T-helper 17 cell (primary cell): ENCODE results near the gene PDCD7. TPM values are rescaled to one million over a fixed set of nuclear protein-coding genes. Genes with fewer than 3 reads are reported as not detected.
"Not testable (repeated sequence)": the region's sequence is repeated elsewhere in the genome, so short reads cannot be mapped to it uniquely, and the experiment has no call there.

ENCODE experiments used
- ATAC-seq: fragments of 150-1000 bp; cut with Tn5 transposase; 2 replicates; pipeline ENCODE4 v1.10.0; 2021; ENCODE audit warnings: mild to moderate bottlenecking, moderate library complexity
- DNase-seq, 3 donors: peaks; one replicate each; pipeline versions ENCODE4 v3.0.0 to v3.0.0-alpha.2; 2020 to 2021
- H3K9me3 ChIP-seq: one replicate; pipeline ENCODE4 v1.7.0; 2013; ENCODE audit warnings: low read length, mild to moderate bottlenecking; ENCODE audit not compliant: control insufficient read depth, poor library complexity, severe bottlenecking
- H3K27ac Mint-ChIP-seq: one replicate; pipeline ENCODE4 v1.8.0; 2022; ENCODE audit warnings: mild to moderate bottlenecking, moderate library complexity, mixed read lengths
- H3K27me3 Mint-ChIP-seq: one replicate; pipeline ENCODE4 v1.8.0; 2022; ENCODE audit warnings: mixed read lengths
- H3K36me3 Mint-ChIP-seq: one replicate; pipeline ENCODE4 v1.8.0; 2022; ENCODE audit warnings: low read depth, mixed read lengths
- H3K4me1 Mint-ChIP-seq: one replicate; pipeline ENCODE4 v1.8.0; 2022; ENCODE audit warnings: mild to moderate bottlenecking, mixed read lengths
- H3K4me3 Mint-ChIP-seq: one replicate; pipeline ENCODE4 v1.8.0; 2022; ENCODE audit warnings: mild to moderate bottlenecking, moderate library complexity, mixed read lengths
- total RNA-seq, 4 donors: library from RNA in 2 of 4; stranded (reverse) in 2 of 4; gene quantifications; one replicate each; pipeline ENCODE4 v1.2.3 and lab custom pipeline; 2022 to 2026

The PDCD7 gene
- total RNA-seq, 2 donors from 2014 or later, result 20.3 to 23.4 TPM

GRCh38 chr15:65084500-65085206 lies 49.0 kb downstream of the PDCD7 start:
- Mint-ChIP-seq H3K4me1 (peaks cover 14% of the 10 kb centered on the region), H3K4me3 (no peak overlapping the region), H3K27me3 (peaks cover 33% of the 10 kb centered on the region), H3K27ac (no peak overlapping the region), H3K36me3 (peaks cover 4% of the 10 kb centered on the region)
- ATAC-seq (no peak), DNase-seq (no peak)
- no peaks in the 10 kb centered on the region for H3K9me3 ChIP-seq

- H3K36me3 Mint-ChIP-seq, result peaks cover 4% of the 10 kb centered on the region
Observed at GRCh38 chr15:65083262-65083701, 50.3 kb downstream of the PDCD7 start.

DNA sequence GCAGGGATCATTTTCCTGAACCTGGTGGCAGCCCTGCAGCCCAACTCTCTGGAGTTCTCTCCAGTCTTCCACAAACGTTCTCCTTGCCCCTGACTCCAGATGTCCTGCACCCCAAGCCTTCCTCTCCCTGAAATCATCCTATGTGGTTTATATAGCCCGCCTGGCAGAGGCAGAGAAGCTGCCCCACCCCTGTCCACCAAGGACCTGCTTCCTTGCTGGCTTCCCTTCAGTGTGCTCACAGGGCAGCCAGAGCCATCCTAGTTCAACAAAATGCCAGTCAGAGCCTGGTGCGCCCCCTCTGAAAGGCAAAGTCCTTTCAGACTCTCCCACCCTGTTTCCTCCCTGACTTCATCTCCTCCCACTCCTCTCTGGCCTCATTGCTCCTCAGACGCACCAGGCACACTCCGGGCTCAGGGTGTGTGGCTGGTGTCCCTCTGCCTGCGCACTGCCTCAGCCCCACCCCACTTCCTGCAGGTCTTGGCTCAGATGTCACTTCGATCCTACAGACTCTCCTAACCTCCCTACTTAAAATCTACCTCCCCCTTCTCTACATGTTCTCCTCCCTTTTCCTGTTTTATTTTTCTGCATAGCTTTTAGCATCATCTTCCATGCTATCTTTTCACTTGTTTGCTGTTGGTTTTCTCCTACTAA lies 51.2 kb downstream of the PDCD7 start:
- DNase-seq, result no peak
- peak overlapping the region; percentile 74 for H3K27ac Mint-ChIP-seq
- H3K27me3 Mint-ChIP-seq, result peaks cover 54% of the 10 kb centered on the region
- H3K36me3 Mint-ChIP-seq, result peaks cover 6% of the 10 kb centered on the region
- no peaks in the 10 kb centered on the region for H3K9me3 ChIP-seq
- H3K4me3 Mint-ChIP-seq, result peak overlapping the region; percentile 21
- H3K4me1 Mint-ChIP-seq, result peaks cover 14% of the 10 kb centered on the region
- peak; percentile 50 for ATAC-seq

More at GRCh38 chr15:65083262-65083701, 50.3 kb downstream of the PDCD7 start:
- DNase-seq, result no peak
- no peak for ATAC-seq
- Mint-ChIP-seq H3K4me1 (peaks cover 16% of the 10 kb centered on the region), H3K27me3 (peaks cover 45% of the 10 kb centered on the region), H3K27ac (no peak overlapping the region), H3K4me3 (no peak overlapping the region)
- H3K9me3 ChIP-seq, result no peaks in the 10 kb centered on the region

DNA sequence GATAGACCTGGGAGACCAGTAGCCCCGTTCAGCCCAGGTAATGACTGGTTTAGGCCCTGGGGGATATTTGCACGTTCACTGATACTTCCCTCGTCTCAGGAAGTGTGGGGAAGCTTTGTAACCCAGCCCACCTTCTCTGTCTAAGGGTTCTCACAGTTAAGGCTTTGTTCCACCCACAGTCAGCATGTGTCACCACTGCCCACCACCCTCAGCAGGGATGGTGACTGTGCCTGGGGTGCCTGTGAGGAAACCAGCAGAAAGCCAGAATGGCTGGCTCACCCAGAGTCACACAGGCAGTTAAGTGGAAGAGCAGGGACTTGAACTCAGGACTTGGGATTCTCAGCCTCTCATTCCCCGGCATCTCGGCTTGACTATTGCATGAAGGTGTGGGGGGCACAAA lies 51.9 kb downstream of the PDCD7 start:
- Mint-ChIP-seq H3K4me1 (peaks cover 13% of the 10 kb centered on the region), H3K27ac (no peak overlapping the region), H3K36me3 (peaks cover 6% of the 10 kb centered on the region), H3K4me3 (no peak overlapping the region), H3K27me3 (peaks cover 54% of the 10 kb centered on the region)
- no peak for ATAC-seq
- H3K9me3 ChIP-seq, result no peaks in the 10 kb centered on the region
- DNase-seq, result no peak

DNA sequence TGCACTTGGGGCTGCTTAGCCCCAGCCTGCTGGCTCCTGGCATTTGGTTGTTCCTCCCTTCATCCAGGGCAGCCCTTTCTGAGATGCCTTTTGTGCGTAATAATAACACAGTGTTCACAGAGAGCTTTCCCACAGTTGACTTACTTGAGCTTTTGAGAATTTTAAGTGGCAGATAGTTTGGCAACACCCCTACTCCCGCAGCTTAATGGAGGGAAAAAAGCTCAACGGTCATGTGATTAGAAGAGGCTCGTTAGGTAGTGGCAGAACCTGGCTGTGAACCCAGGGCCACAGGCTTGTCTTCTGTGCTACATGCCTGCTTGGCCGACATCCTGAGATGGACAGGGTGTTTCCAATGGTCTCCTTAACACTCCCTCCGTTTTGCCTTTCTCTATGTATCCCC lies 52.3 kb downstream of the PDCD7 start:
- H3K36me3 Mint-ChIP-seq, result peaks cover 6% of the 10 kb centered on the region
- peaks cover 13% of the 10 kb centered on the region for H3K4me1 Mint-ChIP-seq
- H3K27me3 Mint-ChIP-seq, result peaks cover 56% of the 10 kb centered on the region

DNA sequence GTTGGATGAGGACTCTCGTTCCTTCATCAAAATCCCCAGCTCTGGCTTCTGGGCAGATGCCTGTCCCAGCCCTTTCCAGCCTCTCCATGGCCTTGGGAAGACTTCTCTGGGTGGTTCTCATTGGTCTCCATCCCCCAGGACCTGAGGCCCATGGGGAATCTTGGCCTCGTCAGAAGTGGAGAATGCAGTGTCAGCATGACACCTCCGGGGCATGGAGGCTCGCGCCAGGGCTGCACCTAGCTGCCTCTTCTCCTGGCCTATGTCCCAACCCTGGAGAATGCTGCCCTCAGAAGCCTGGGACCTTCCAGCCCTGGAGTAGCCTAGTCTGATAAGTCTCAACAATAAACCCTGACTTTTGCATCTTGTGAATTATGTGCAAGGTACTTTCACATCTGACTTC lies 54.0 kb downstream of the PDCD7 start:
- Mint-ChIP-seq H3K4me1 (peaks cover 13% of the 10 kb centered on the region), H3K27ac (no peak overlapping the region), H3K4me3 (no peak overlapping the region), H3K27me3 (peaks cover 56% of the 10 kb centered on the region), H3K36me3 (peaks cover 6% of the 10 kb centered on the region)
- DNase-seq (no peak), ATAC-seq (no peak)
- no peaks in the 10 kb centered on the region for H3K9me3 ChIP-seq

More for the DNA sequence above, 52.3 kb downstream of the PDCD7 start:
- no peaks in the 10 kb centered on the region for H3K9me3 ChIP-seq
- Mint-ChIP-seq H3K27ac (no peak overlapping the region), H3K4me3 (no peak overlapping the region)
- no peak for ATAC-seq
- DNase-seq, result no peak

DNA sequence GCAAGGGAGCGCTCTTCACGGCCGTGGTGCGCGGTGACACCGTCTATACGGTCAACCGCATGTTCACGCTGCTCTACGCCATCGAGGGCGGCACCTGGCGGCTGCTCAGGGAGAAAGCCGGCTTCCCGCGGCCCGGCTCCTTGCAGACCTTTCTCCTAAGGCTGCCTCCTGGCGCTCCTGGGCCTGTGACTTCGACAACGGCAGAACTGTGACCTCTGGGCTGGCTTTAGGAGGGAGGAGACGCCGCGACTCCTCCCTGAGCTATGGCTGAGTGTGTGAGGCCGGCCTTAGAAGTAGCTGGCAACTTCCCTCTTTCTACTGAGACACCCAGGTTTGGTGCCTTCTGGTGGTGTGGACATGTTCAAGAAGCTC lies 55.6 kb downstream of the PDCD7 start:
- H3K4me1 Mint-ChIP-seq, result peaks cover 10% of the 10 kb centered on the region
- H3K9me3 ChIP-seq, result no peaks in the 10 kb centered on the region
- no peak overlapping the region for H3K27ac Mint-ChIP-seq
- peak; percentile 23 to 33 (median 27) for DNase-seq
- peaks cover 6% of the 10 kb centered on the region for H3K36me3 Mint-ChIP-seq
- peak; percentile 74 for ATAC-seq
- H3K4me3 Mint-ChIP-seq, result no peak overlapping the region
- peaks cover 40% of the 10 kb centered on the region for H3K27me3 Mint-ChIP-seq

GRCh38 chr15:65077291-65077980 lies 56.2 kb downstream of the PDCD7 start:
- ATAC-seq (no peak), DNase-seq (no peak)
- Mint-ChIP-seq H3K4me1 (peaks cover 5% of the 10 kb centered on the region), H3K36me3 (peaks cover 2% of the 10 kb centered on the region), H3K4me3 (no peak overlapping the region), H3K27me3 (peaks cover 34% of the 10 kb centered on the region), H3K27ac (no peak overlapping the region)
- no peaks in the 10 kb centered on the region for H3K9me3 ChIP-seq

DNA sequence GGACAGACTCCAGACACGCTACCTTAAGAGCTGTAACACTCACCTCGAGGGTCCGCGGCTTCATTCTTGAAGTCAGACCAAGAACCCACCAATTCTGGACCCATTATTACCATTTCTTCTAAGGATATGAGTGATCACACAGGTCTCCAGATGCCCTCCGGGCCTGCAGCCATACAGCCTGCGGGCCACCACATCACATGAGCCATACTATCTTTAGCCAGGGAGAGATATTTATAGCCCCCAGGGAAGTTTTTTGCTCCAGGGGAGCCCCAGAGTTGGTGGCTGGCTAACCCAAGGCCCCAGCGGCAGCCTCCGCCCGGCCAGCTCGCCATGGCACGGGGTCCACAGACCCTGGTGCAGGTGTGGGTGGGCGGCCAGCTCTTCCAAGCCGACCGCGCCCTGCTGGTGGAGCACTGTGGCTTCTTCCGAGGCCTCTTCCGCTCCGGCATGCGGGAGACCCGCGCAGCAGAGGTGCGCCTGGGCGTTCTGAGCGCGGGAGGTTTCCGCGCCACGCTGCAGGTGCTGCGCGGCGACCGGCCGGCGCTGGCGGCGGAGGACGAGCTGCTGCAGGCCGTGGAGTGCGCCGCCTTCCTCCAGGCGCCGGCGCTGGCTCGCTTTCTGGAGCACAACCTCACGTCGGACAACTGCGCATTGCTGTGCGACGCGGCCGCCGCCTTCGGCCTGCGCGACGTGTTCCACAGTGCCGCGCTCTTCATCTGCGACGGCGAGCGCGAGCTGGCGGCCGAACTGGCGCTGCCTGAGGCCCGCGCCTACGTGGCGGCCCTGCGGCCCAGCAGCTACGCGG lies 56.9 kb downstream of the PDCD7 start, which contains the start of gene KBTBD13:
Gene KBTBD13 (plus strand): TSS at position 261 of the 805 bp plus-strand sequence. CDS start 70 bp downstream, at position 331.
- Mint-ChIP-seq H3K27me3 (peaks cover 29% of the 10 kb centered on the region), H3K27ac (no peak within 1 kb of the TSS), H3K4me3 (no peak within 1 kb of the TSS), H3K4me1 (peaks cover 2% of the 10 kb centered on the region), H3K36me3 (peaks cover 2% of the 10 kb centered on the region)
- DNase-seq (no peak), ATAC-seq (no peak)
- H3K9me3 ChIP-seq, result no peaks in the 10 kb centered on the region

GRCh38 chr15:65075607-65076395 lies 57.8 kb downstream of the PDCD7 start:
- H3K4me1 Mint-ChIP-seq, H3K27ac Mint-ChIP-seq, H3K9me3 ChIP-seq, H3K36me3 Mint-ChIP-seq, DNase-seq, H3K4me3 Mint-ChIP-seq, ATAC-seq: not testable (repeated sequence)
- peaks cover 26% of the 10 kb centered on the region for H3K27me3 Mint-ChIP-seq

GRCh38 chr15:65074946-65075345 lies 58.7 kb downstream of the PDCD7 start:
- DNase-seq, H3K4me3 Mint-ChIP-seq, H3K9me3 ChIP-seq, H3K36me3 Mint-ChIP-seq, H3K27ac Mint-ChIP-seq, H3K4me1 Mint-ChIP-seq, ATAC-seq: not testable (repeated sequence)
- H3K27me3 Mint-ChIP-seq, result peaks cover 26% of the 10 kb centered on the region

DNA sequence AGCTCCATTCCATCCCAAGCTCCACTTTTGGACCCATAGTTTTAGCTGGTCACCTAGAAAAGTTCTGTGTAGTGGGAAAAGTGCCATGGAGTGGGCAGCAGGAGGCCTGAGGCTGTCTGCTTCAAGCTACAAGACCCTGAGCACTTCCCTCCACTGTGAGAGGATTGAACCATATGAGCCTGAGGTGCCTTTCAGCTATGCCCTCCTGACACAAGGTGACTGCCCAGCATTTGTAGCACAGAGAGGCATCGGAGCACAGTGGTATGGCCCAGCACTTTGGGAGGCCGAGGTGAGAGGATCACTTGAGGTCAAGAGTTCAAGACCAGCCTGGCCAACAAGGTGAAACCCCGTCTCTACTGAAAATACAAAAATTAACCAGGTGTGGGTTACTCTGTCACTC lies 61.0 kb downstream of the PDCD7 start:
- no peak for ATAC-seq

More for the DNA sequence above, 61.0 kb downstream of the PDCD7 start:
- Mint-ChIP-seq H3K36me3 (no peaks in the 10 kb centered on the region), H3K27me3 (peaks cover 16% of the 10 kb centered on the region), H3K4me1 (peaks cover 3% of the 10 kb centered on the region), H3K4me3 (no peak overlapping the region), H3K27ac (no peak overlapping the region)
- DNase-seq, result no peak
- no peaks in the 10 kb centered on the region for H3K9me3 ChIP-seq
